ENCODE measurements around the gene EIF4E.

Gene EIF4E

DNA sequence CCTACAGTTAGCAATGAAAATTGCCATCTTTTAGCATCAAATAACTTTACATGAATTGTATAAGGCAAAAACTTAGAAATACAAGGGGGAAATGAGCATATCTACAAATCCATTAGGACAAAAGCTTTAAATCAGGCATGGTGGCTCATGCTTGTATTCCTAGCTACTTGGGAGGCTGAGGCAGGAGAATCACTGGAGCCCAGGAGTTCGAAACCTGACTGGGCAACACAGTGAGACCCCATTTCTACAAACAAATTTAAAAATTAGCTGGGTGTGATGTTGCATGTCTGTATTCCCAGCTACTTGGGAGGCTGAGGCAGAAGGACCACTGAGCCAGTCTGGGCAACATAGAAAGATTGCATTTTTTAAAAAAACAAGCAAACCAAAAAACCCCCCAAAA, 61.3 kb downstream of the EIF4E start:
- no peak overlapping the region for H3K4me3 ChIP-seq (ENCODE audit: low read depth, low read length)
- TF ChIP-seq, protein P1, sequence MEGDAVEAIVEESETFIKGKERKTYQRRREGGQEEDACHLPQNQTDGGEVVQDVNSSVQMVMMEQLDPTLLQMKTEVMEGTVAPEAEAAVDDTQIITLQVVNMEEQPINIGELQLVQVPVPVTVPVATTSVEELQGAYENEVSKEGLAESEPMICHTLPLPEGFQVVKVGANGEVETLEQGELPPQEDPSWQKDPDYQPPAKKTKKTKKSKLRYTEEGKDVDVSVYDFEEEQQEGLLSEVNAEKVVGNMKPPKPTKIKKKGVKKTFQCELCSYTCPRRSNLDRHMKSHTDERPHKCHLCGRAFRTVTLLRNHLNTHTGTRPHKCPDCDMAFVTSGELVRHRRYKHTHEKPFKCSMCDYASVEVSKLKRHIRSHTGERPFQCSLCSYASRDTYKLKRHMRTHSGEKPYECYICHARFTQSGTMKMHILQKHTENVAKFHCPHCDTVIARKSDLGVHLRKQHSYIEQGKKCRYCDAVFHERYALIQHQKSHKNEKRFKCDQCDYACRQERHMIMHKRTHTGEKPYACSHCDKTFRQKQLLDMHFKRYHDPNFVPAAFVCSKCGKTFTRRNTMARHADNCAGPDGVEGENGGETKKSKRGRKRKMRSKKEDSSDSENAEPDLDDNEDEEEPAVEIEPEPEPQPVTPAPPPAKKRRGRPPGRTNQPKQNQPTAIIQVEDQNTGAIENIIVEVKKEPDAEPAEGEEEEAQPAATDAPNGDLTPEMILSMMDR (IDR thresholded peaks at IDR 0.05; ENCODE audit: low read depth, low read length): no peak

DNA sequence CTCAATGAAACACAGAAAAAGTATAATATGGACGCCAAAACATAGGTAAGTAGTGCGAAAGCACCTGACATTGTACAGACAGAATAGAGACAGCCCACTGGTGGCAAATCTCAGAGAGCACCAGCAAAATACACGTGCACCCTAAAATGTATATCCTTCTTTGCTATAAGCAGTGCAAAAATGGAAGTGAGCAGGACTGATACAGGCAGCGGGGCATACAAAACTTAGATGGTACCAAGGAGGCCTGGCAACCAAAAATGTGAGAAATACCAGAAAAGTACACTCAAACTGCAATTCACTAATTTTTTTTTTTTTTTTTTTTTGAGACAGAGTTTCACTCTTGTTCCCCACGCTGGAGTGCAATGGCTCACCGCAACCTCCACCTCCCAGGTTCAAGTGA, 63.9 kb downstream of the EIF4E start:
- H3K4me3 ChIP-seq (ENCODE audit: low read depth, low read length): no peak overlapping the region
- TF ChIP-seq, protein P1 (IDR thresholded peaks at IDR 0.05; ENCODE audit: low read depth, low read length): no peak

DNA sequence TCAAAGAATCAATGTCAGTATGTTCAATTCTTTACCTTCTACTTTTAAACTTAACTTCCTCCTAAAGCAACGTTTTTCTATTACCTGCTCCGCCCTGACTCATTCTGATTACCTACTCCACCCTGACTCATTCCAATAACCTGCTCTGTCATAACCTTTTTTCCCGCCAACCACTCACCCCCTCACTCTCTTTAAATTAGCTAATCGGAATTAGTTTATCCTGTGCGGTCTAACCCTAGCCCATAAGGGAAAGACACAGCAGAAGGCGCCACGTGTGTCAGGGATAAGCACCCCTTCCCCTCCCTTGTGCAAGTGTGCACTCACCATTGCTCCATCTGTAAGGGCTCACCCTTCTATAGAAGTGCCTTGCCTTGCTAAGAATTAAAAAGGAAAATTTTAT, 64.4 kb downstream of the EIF4E start:
- TF ChIP-seq, protein P1 (IDR thresholded peaks at IDR 0.05; ENCODE audit: low read depth, low read length): no peak
- H3K4me3 ChIP-seq (ENCODE audit: low read depth, low read length): no peak overlapping the region

DNA sequence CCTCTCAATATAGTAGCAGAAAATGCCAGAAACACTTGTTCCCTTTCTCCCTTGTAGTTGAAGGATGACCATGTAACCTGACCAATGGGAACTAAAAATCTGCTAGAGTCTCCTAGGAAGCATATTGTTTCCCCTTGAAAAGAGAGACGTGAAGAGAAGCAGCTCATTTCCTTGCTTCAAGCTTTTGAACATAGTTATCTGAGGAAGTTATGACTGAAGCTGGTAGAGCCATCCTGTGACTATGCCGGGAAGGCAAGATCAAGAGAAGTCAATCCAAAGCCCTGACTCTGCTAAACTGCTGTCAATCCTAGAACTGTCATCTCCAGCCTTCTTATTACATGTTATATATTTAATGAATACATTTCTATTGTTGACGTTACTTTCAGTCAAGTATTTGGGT, 66.6 kb downstream of the EIF4E start:
- no peak overlapping the region for H3K4me3 ChIP-seq (ENCODE audit: low read depth, low read length)
- TF ChIP-seq, protein P1 (IDR thresholded peaks at IDR 0.05; ENCODE audit: low read depth, low read length): no peak

DNA sequence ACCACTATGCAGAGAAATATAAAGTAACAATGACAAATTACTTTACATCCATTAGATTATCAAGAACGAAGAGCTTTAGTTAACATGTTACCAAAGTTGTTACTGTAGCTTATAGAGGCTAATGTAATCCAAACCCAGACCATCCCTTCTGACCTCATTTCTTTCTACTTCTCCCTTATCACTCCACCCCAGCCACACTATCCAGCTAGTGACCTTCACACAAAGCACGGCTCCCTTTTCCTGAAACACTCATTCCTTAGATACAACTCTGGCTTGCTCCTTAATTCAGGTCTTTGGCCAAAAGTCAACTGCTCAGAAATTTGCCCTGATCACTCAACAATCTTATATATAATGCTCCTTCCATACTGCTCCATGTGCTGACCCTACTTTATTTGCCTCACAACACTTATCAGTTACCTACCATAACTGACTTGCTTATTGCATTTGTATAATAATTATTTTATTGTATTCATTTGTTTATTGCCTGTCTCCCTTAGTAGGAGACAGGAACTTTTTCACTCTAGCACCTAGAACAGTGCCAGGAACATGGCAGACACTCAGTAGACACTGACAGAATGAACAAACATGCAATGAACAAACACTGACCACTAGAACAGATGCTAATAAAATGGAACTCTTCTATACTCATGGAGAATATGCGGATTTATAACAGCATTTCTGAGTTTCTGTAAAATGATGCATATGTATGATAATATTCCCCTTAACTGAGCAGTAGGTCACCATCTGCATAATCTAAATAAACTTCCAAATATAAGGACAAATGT, 67.6 kb downstream of the EIF4E start:
- H3K4me3 ChIP-seq (ENCODE audit: low read depth, low read length): no peak overlapping the region
- TF ChIP-seq, protein P1 (IDR thresholded peaks at IDR 0.05; ENCODE audit: low read depth, low read length): no peak

DNA sequence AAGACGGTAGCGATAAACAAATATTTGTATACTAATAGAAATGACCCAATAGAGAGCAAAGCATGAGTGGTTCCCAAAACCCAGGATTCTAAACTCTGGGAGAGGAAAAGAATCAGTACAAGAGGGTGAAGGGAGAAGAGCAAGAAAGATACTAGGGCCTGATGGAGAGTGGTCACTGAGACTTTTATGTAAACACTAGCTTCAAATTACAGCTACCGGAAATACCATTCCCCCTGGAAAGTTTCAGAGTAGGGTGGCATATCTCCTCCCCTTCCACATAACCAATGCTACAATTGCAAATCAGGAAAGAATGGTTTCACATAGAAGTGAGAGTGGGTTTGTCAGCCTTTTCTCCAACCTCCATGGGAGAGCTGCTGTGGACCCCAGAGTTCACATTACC, 77.1 kb downstream of the EIF4E start:
- TF ChIP-seq, protein P1 (IDR thresholded peaks at IDR 0.05; ENCODE audit: low read depth, low read length): no peak
- no peak overlapping the region for H3K4me3 ChIP-seq (ENCODE audit: low read depth, low read length)

DNA sequence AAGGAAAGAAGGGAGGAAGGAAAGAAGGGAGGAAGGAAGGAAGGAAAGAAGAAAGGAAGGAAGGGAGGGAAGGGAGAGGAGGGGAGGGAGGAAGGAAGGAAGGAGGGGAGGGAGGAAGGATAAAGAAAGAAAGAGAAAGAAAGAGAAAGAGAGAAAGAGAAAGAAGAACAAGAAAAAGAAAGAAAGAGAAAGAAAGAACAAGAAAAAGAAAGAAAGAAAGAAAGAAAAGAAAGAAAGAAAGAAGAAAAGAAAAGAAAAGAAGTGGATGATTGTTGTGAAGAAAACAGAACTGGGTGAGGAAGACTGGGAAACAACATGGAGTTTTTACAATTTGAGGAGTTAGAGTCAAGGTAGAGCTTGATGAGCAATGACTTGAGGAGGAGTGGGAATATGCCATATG, 78.0 kb downstream of the EIF4E start:
- H3K4me3 ChIP-seq (ENCODE audit: low read depth, low read length): no peak overlapping the region

More for the DNA sequence above, 78.0 kb downstream of the EIF4E start:
- TF ChIP-seq, protein P1 (IDR thresholded peaks at IDR 0.05; ENCODE audit: low read depth, low read length): no peak
